DND-41 (cell line): ENCODE measurements around the gene GNB1L.

Experiments used
- ATAC-seq: fragments of 200-7000 bp; cut with Tn5 transposase; 3 replicates; pipeline ENCODE4 v1.9.1; 2021; ENCODE audit warnings: low read depth; ENCODE audit not compliant: insufficient read depth
- DNase-seq: peaks from one replicate; pipeline ENCODE4 v3.0.0-alpha.2; 2020
- H2AFZ ChIP-seq: 2 replicates; pipeline ENCODE4 v1.6.0; 2012; ENCODE audit warnings: low read depth, low read length
- H3K27ac ChIP-seq: 2 replicates; pipeline ENCODE4 v1.5.1; 2012; ENCODE audit warnings: low read length, inconsistent platforms
- H3K27me3 ChIP-seq: fragments of 200-600 bp; sonication (generic); 2 replicates; pipeline ENCODE4 v1.6.0; 2012; ENCODE audit warnings: low read length, mild to moderate bottlenecking, inconsistent platforms; ENCODE audit not compliant: insufficient read depth, poor library complexity
- H3K36me3 ChIP-seq: 2 replicates; pipeline ENCODE4 v1.5.1; 2012; ENCODE audit warnings: low read length, inconsistent platforms; ENCODE audit not compliant: insufficient read depth
- H3K4me1 ChIP-seq: 2 replicates; pipeline ENCODE4 v1.5.1; 2012; ENCODE audit warnings: mild to moderate bottlenecking, low read length; ENCODE audit not compliant: insufficient read depth
- H3K4me2 ChIP-seq: 2 replicates; pipeline ENCODE4 v1.6.0; 2012; ENCODE audit warnings: mild to moderate bottlenecking, moderate library complexity, low read length, inconsistent platforms; ENCODE audit not compliant: insufficient read depth
- H3K4me3 ChIP-seq, 2 experiments: fragments of 200-600 bp in 1 of 2; shearing (Covaris generic) in 1 of 2; 2 replicates each; pipeline ENCODE4 v1.5.1; 2012 to 2016; ENCODE audit warnings: inconsistent platforms in 2 of 2, low read length in 2 of 2, mild to moderate bottlenecking in 2 of 2, low read depth in 1 of 2, moderate library complexity in 1 of 2
- H3K79me2 ChIP-seq: 2 replicates; pipeline ENCODE4 v1.6.0; 2012; ENCODE audit warnings: low read length, inconsistent platforms; ENCODE audit not compliant: insufficient read depth
- H3K9ac ChIP-seq: 2 replicates; pipeline ENCODE4 v1.6.0; 2012; ENCODE audit warnings: low read depth, mild to moderate bottlenecking, inconsistent platforms, low read length, moderate library complexity
- H3K9me3 ChIP-seq: 2 replicates; pipeline ENCODE4 v1.5.1; 2012; ENCODE audit warnings: low read length, moderate library complexity, mild to moderate bottlenecking, inconsistent platforms; ENCODE audit not compliant: insufficient read depth, severe bottlenecking
- H4K20me1 ChIP-seq: 2 replicates; pipeline ENCODE4 v1.6.0; 2012; ENCODE audit warnings: low read length; ENCODE audit not compliant: insufficient read depth
- EZH2 ChIP-seq: IDR thresholded peaks from 3 replicates; pipeline ENCODE4 v1.6.1; 2012; ENCODE audit warnings: borderline replicate concordance, low read depth, mild to moderate bottlenecking, moderate library complexity, low read length, inconsistent platforms; ENCODE audit not compliant: severe bottlenecking
- TF ChIP-seq, protein P1 (sequence below): IDR thresholded peaks from 2 replicates; pipeline ENCODE4 v1.5.1; 2012; ENCODE audit warnings: borderline replicate concordance, low read length, moderate library complexity, mild to moderate bottlenecking; ENCODE audit not compliant: poor library complexity, severe bottlenecking; ENCODE audit errors: extremely low read depth

Gene GNB1L

DNA sequence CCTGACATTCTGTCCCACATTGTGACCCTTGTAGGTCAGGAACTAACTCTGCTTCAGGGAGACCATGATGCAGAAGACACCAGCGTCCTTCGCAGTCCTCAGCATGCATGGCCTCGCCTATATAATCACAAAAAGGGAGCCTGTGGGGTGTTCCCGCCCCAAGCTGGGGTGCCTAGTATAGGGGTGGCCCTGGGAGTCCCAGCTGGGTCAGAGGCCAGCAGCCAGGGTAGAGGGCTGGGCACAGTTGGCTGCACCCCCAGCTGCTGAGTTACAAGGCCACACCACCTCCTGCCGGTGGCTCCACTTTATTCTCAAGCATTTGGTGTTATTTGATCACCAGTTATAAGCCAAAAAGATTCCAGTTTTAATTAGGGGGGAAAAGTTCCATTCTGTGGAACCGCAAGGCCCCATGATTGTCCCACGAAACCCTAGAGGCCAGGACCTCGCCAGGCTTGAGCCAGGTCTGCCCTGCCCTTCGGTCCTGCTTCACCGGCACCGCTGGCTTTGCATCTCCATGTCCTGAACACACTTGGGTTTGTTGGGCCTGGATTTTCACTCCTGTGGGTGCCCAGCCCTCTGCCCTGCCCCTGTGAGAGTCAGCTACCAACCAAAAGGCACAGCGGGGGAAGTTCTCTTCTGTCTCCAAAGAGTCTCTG is 15.0 kb upstream of the GNB1L start:
- Histone ChIP-seq H3K9me3 (no peaks in the 10 kb centered on the region), H3K4me1 (no peaks in the 10 kb centered on the region), H3K4me2 (no peak overlapping the region), H3K27me3 (no peaks in the 10 kb centered on the region), H3K79me2 (no peaks in the 10 kb centered on the region), H3K27ac (no peak overlapping the region), H3K36me3 (no peaks in the 10 kb centered on the region), H2AFZ (no peak overlapping the region), H4K20me1 (no peaks in the 10 kb centered on the region), H3K9ac (no peak overlapping the region), H3K4me3 (no peak overlapping the region)
- DNase-seq (no peak), ATAC-seq (no peak)
- TF ChIP-seq, protein P1, sequence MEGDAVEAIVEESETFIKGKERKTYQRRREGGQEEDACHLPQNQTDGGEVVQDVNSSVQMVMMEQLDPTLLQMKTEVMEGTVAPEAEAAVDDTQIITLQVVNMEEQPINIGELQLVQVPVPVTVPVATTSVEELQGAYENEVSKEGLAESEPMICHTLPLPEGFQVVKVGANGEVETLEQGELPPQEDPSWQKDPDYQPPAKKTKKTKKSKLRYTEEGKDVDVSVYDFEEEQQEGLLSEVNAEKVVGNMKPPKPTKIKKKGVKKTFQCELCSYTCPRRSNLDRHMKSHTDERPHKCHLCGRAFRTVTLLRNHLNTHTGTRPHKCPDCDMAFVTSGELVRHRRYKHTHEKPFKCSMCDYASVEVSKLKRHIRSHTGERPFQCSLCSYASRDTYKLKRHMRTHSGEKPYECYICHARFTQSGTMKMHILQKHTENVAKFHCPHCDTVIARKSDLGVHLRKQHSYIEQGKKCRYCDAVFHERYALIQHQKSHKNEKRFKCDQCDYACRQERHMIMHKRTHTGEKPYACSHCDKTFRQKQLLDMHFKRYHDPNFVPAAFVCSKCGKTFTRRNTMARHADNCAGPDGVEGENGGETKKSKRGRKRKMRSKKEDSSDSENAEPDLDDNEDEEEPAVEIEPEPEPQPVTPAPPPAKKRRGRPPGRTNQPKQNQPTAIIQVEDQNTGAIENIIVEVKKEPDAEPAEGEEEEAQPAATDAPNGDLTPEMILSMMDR, result no peak
- TF ChIP-seq EZH2, result no peak

DNA sequence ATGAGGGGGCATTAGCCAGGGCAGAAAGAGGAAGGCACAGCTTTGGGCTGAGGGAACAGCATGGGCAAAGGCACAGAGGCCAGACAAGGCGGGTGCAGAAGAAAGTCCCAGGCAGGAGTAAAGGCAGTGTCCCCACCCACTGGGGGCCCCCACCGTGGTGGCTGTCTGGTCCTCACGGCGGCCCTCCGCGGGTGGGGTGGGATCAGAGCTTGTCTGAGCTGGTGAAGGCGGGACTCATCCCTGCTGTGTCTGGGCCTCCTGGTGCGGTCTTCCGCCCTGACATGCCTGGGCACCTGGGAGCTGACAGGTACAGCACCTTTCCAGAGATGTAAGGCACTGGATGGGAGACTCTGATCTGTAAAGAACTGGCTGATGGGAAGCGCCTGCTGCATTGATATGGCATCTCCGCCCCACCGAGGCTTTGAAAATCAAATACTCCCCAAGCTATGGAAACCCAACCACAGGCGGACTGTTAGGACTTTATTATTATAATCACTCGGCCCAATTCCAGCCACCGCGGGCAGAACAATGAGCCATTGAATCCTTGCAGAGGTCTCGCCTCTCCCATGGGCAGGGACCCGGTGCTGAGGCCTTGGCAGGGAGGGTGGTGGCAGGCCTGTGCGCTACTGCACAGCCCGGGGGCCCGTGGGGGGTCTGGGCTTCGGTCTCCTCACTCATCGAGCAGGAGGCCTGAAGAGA is 14.2 kb upstream of the GNB1L start:
- Histone ChIP-seq H3K79me2 (no peaks in the 10 kb centered on the region), H3K4me1 (no peaks in the 10 kb centered on the region), H3K9ac (no peak overlapping the region), H3K9me3 (no peaks in the 10 kb centered on the region), H3K4me3 (no peak overlapping the region), H4K20me1 (no peaks in the 10 kb centered on the region), H3K27me3 (no peaks in the 10 kb centered on the region), H3K36me3 (no peaks in the 10 kb centered on the region), H3K4me2 (no peak overlapping the region), H2AFZ (no peak overlapping the region), H3K27ac (0 out of 2 replicates have a peak overlapping the region, but pooled peaks have one; percentile 35)
- DNase-seq (peak; percentile 6), ATAC-seq (0 out of 3 replicates have a peak, but pooled peaks have one; percentile 27)
- no peak for TF ChIP-seq EZH2
- TF ChIP-seq, protein P1, result no peak

DNA sequence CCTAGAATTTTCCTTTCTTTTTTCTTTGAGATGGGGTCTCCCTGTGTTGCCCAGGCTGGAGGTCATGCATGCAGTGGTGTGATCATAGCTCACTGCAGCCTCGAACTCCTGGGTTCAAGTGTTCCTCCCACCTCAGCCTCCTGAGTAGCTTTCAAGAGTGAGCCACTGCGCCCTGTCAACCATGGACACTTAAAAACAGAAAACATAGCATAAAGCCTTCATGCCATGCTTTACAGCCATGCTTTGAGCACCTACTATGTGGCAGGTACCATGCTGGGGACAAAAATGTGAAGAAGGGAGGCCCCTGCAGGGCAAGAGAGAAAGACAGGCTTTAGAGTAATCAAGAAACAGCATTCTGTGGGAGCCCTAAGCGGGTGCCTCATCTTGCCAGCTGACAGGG is 13.7 kb upstream of the GNB1L start:
- Histone ChIP-seq H3K79me2 (no peaks in the 10 kb centered on the region), H3K27me3 (no peaks in the 10 kb centered on the region), H3K4me2 (no peak overlapping the region), H4K20me1 (no peaks in the 10 kb centered on the region), H3K9ac (no peak overlapping the region), H3K4me3 (no peak overlapping the region), H3K27ac (0 out of 2 replicates have a peak overlapping the region, but pooled peaks have one; percentile 35), H3K9me3 (no peaks in the 10 kb centered on the region), H3K4me1 (no peaks in the 10 kb centered on the region), H3K36me3 (no peaks in the 10 kb centered on the region), H2AFZ (no peak overlapping the region)
- no peak for ATAC-seq
- no peak for DNase-seq
- TF ChIP-seq, protein P1, result peak; percentile 9
- TF ChIP-seq EZH2, result no peak
